ENCODE data around the gene ELMO1. TPM values are rescaled to one million over a fixed set of nuclear protein-coding genes. Genes with fewer than 3 reads are reported as not detected.
A peak's percentile ranks its signal among the peaks of the same experiment; 100 is the strongest.

Gene ELMO1
- total RNA-seq, 1 donor from 2014 or later = 60.1 TPM

DNA sequence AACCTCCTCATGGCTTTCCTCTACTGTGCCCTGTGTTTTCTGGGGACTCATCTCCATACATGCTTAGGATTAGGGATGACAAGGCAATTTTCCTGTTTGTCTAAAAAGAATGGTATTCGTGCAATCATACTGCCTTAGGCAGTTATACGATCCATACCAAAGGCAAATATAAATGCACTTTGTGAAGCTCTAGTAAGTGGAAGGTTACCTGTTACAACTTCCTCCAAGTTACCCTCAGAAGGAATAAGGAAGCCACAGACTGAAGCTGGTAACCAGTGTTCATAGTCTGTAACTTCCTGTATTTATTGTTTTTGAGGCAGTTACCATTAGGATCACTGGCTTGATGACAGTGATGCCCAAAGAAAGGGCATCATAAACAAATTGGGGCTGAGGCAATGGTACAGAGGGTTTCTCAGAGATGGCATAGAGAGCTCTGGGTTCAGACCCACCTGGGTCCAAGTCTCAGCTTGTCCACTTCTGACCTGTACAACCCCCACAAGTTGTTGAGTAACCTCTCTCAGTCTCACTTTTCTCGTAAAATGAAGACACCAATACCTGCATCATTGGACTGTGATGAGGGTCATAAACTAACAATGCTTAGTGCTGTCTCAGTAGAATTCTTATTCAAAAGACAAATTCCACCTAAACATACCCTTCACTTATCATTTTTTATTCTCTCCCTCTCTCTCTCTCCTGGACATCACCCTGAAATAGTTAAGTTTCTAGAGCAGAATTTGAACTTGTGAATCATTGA, 138.2 kb downstream of the ELMO1 start:
- TF ChIP-seq, protein P1, sequence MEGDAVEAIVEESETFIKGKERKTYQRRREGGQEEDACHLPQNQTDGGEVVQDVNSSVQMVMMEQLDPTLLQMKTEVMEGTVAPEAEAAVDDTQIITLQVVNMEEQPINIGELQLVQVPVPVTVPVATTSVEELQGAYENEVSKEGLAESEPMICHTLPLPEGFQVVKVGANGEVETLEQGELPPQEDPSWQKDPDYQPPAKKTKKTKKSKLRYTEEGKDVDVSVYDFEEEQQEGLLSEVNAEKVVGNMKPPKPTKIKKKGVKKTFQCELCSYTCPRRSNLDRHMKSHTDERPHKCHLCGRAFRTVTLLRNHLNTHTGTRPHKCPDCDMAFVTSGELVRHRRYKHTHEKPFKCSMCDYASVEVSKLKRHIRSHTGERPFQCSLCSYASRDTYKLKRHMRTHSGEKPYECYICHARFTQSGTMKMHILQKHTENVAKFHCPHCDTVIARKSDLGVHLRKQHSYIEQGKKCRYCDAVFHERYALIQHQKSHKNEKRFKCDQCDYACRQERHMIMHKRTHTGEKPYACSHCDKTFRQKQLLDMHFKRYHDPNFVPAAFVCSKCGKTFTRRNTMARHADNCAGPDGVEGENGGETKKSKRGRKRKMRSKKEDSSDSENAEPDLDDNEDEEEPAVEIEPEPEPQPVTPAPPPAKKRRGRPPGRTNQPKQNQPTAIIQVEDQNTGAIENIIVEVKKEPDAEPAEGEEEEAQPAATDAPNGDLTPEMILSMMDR (IDR thresholded peaks at IDR 0.05) = no peak
- DNase-seq (no peak), ATAC-seq (peak; percentile 69 to 80)
- Histone ChIP-seq H3K4me3 (no peak overlapping the region), H3K27ac (peak overlapping the region; percentile 56), H3K27me3 (ENCODE audit: low read depth) (no peaks in the 10 kb centered on the region), H3K9me3 (no peaks in the 10 kb centered on the region), H3K4me1 (peaks cover 25% of the 10 kb centered on the region), H3K36me3 (no peaks in the 10 kb centered on the region)
- intact Hi-C loops (cut with DNase I) = no loop called here

DNA sequence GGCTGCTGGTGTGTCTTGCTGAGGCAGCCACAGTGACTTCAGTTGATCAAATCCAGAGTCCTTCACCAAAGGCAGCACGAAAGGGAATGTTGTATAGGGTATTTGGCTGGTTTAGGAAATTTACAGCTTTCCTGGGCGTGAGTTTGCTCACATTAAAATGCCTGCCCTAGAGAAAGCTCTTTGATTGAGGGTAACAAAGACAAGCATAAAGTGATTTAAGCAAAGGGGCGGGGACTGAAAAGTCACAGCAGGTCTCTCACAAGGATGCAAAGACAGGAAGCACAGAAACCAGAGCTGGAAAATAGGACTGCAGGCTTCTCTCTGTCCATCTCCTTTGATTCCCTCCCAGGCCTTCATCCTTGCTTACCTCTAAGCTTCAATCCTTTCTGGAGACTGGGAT, 139.2 kb downstream of the ELMO1 start:
- H3K27ac ChIP-seq = no peak overlapping the region
- DNase-seq (no peak), ATAC-seq (no peak)
- TF ChIP-seq, protein P1 (IDR thresholded peaks at IDR 0.05) = no peak
- intact Hi-C loops (cut with DNase I) = no loop called here
- H3K9me3 ChIP-seq = no peaks in the 10 kb centered on the region
- no peaks in the 10 kb centered on the region for H3K36me3 ChIP-seq
- H3K27me3 ChIP-seq (ENCODE audit: low read depth) = no peaks in the 10 kb centered on the region
- H3K4me1 ChIP-seq = peaks cover 25% of the 10 kb centered on the region
- H3K4me3 ChIP-seq = no peak overlapping the region

DNA sequence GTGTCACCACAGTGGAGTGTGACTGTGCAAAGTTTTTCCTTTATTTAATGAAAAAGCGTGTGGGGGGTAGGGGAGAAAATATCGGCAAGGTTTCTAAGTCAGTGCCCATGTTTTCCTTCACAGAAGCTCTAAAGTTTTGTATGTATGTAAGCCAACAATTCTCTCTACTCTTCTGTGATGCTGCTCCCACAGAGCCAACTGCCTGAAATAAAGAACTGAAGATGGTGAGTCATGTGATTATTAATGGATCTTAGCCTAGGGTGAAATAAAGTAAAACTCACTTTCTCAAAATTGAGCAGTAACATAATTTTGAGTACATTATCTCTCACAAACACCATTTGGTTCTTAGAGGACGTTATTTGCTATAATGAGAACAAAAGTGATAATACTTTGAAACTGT, 143.7 kb downstream of the ELMO1 start:
- ATAC-seq = no peak
- Histone ChIP-seq H3K27ac (no peak overlapping the region), H3K36me3 (no peaks in the 10 kb centered on the region), H3K9me3 (no peaks in the 10 kb centered on the region), H3K4me1 (peaks cover 2% of the 10 kb centered on the region), H3K4me3 (no peak overlapping the region), H3K27me3 (ENCODE audit: low read depth) (no peaks in the 10 kb centered on the region)
- intact Hi-C loops (cut with DNase I) = no loop called here
- DNase-seq = no peak
- TF ChIP-seq, protein P1 (IDR thresholded peaks at IDR 0.05) = no peak

DNA sequence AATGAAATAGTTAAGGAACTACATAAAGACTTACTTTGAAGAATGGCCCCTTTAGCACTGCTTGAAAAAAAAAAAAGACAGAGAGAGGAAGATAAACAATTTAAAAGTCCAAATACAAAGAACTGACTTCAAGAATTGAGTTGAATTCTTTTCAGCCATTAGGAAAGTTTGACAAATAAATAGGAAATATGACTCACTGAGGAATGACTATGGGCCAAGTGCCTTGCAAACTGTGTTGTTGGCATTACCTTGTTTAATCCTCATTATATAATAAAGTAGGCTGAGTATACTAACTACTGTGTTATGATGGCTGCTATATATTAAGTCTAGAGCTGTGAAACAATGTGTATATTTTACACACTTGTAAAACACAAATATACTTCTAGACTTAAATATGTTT, 151.1 kb downstream of the ELMO1 start:
- no peak overlapping the region for H3K27ac ChIP-seq
- ATAC-seq = peak in 1 of 2 donors; percentile 36
- TF ChIP-seq, protein P1 (IDR thresholded peaks at IDR 0.05) = no peak

DNA sequence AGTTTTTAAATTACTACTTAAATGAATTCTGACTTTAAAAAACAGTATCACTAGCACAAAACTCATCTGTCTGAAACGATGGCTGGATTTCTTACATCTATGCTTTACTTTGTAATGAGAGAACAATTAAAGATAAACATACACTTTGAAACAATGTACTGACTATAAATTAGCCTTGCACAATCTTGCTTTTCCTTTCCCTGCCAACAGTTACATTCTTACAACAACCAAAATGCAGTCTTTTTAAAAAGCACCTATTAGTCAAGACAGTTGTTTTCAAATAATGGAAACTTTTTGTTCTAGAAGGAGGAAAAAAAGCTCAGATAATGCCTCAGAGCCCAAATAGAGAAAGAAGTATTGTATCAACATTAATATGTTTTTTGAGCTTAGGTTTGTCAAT, 153.3 kb downstream of the ELMO1 start:
- H3K4me1 ChIP-seq = peaks cover 13% of the 10 kb centered on the region
- intact Hi-C loops (cut with DNase I) = no loop called here
- H3K27me3 ChIP-seq (ENCODE audit: low read depth) = no peaks in the 10 kb centered on the region
- TF ChIP-seq, protein P1 (IDR thresholded peaks at IDR 0.05) = no peak
- DNase-seq = no peak
- H3K27ac ChIP-seq = no peak overlapping the region
- H3K36me3 ChIP-seq = no peaks in the 10 kb centered on the region
- H3K9me3 ChIP-seq = no peaks in the 10 kb centered on the region
- H3K4me3 ChIP-seq = no peak overlapping the region
- no peak for ATAC-seq

More for the DNA sequence above, 151.1 kb downstream of the ELMO1 start:
- H3K4me1 ChIP-seq = peaks cover 13% of the 10 kb centered on the region
- intact Hi-C loops (cut with DNase I) = no loop called here
- no peaks in the 10 kb centered on the region for H3K9me3 ChIP-seq
- H3K27me3 ChIP-seq (ENCODE audit: low read depth) = no peaks in the 10 kb centered on the region
- DNase-seq = no peak
- no peaks in the 10 kb centered on the region for H3K36me3 ChIP-seq
- no peak overlapping the region for H3K4me3 ChIP-seq

Data from lower lobe of right lung (tissue), 2 donors.